ENCODE measurements around the gene CHST3.
A peak's percentile ranks its signal among the peaks of the same experiment; 100 is the strongest.
"Not testable (repeated sequence)": the region's sequence is repeated elsewhere in the genome, so short reads cannot be mapped to it uniquely, and the experiment has no call there.

The CHST3 gene, protein sequence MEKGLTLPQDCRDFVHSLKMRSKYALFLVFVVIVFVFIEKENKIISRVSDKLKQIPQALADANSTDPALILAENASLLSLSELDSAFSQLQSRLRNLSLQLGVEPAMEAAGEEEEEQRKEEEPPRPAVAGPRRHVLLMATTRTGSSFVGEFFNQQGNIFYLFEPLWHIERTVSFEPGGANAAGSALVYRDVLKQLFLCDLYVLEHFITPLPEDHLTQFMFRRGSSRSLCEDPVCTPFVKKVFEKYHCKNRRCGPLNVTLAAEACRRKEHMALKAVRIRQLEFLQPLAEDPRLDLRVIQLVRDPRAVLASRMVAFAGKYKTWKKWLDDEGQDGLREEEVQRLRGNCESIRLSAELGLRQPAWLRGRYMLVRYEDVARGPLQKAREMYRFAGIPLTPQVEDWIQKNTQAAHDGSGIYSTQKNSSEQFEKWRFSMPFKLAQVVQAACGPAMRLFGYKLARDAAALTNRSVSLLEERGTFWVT

DNA sequence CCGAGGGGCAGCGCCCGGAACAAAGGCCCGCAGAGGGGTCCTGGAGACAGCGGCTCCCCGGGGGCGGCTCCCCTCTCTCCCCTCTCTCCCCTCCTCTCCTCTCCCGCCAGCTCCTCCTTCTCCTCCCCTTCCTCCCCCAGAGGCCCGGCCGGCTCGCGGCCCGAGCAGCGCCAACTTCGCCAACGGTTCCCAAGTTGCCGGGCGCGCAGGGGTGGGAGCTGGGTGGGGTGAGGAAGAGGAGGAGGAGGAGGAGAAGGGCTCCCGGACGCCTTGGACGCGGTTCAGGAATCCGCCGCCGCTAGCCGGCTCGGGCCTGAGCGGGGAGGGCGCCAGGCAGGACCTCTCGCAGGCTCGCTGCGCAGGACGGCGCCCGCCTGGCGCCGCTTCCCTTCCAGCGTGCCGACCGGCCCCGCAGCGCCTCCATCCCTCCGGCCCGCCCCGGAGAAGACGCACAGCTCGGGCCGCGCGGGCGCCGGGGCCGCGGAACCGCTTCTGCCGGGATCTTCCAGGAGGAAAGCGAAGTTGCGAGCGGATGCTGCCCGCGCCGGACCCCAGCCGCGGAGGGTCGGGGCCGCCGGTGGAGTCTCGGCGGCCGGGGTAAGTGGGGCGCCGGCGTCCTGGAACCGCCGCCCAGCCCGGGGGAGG, at the start of gene CHST3:
TSS of gene CHST3 (plus strand) at position 298 of the 645 bp plus-strand sequence. CDS start 41,448 bp downstream, outside the sequence.
- DNase-seq: no peak

DNA sequence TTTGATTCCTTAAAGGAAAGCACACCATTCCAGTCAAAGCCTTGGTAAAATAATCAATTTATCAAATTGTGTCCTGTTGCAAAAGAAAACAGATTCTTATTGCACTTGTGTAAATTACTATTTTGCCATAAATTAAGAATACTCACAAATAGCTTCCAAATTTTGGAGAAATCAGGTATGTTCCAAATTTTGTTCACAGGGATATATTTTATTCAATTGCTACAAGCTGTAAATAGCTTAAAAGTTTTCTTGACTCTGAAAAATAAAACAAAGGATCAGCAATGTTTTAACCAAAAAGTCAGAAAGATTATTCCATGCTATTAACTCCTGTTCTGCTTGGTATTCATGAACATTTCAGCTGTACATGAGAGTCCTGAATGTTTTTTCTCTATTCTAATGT, 47.4 kb upstream of the CHST3 start:
- DNase-seq: no peak

DNA sequence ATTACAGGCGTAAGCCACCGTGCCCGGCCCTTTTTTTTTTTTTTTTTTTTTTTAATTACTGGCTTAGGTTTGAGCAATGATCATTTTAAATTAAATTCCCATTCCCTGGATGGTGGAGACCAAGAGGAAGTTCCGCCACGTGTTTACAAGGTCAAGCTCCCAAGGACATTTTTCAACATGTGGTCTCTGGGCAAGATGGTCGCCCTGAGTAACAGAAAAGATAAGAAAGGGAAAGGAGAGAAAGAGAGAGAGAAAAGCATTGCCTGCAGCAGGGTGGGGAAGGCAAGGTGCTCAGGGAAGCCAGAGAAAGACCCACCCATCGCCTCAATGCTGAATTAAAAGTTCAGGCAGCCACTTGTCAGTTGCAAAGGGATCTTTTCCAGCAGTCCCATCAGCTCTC, 45.2 kb upstream of the CHST3 start:
- DNase-seq: no peak

DNA sequence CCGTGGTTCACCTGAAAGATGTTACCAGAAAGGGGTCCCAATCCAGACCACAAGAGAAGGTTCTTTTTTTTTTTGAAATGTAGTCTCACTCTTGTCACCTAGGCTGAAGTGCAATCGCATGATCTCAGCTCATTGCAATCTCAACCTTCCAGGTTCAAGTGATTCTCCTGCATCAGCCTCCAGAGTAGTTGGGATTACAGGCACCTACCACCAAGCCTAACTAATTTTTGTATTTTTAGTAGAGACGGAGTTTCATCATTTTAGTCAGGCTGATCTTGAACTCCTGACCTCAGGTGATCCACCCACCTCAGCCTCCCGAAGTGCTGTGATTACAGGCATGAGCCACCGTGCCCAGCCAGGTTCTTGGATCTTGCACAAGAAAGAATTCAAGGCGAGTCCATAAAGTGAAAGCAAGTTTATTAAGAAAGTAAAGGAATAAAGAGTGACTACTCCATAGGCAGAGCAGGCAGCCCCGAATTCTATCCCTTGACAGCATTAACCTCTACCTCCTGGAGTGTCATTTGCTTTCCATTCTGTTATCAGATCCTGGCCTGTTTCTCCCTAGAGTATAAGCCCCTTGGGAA, 44.1 kb upstream of the CHST3 start:
- DNase-seq: not testable (repeated sequence)

DNA sequence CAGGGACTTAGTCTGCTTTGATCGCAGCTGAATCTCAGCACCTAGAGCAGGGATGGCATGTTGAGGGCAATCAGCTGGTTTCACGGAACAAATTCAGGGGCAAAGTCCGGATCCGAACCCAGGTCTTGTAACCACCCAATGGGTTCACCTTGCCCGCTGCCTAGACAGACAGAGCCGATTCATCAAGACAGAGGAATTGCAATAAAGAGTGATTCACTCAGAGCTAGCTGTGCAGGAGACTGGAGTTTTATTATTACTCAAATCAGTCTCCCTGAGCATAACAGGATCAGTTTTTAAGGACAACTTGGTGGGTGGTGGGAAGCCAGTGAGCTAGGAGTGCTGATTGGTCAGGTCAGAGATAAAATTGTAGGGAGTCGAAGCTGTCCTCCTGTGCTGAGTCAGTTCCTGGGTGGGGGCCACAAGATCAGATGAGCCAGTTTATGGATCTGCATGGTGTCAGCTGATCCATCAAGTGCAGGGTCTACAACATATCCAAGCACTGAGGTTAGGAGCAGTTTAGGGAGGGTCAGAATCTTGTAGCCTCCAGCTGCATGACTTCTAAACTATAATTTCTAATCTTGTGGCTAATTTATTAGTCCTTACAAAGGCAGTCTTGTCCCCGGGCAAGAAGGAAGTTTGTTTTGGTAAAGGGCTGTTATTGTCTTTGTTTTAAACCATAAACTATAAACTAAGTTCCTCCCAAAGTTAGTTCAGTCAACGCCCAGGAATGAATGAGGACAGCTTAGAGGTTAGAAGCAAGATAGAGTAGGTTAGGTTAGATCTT, 43.5 kb upstream of the CHST3 start:
- no peak for DNase-seq

DNA sequence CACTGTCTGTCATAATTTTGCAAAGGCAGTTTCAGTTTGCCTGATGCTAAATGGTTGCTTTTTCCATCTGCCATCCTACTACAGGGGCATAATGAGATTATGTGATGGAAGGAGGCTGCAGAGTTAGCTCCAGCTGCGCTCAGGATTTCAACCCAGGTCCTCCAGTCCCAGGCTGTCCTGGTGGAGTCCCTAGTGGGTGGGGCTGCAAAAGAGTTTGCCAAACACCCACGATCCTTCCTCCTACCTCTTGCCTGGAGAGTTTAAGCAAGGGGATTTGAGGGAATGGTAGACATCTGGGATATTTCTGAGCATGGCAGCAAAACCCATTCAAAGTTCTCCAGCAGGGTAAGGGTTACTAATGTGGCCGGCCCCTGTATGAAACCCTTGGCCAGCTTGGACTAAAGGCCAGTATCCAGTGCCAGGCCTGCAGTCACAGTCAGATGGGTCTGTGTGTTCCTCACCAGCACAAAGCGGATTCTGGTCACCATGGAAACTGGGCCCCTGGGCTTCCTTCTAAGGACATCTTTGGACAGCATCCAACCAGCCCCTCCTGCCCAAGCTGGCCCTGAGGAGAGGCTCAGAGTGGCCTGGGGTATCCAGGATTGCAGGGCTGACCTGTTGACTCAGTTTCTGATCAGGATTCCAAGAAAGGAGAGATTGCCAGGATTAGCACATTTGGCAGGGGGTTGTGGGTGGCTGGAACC, 42.7 kb upstream of the CHST3 start:
- DNase-seq: peak; percentile 36

DNA sequence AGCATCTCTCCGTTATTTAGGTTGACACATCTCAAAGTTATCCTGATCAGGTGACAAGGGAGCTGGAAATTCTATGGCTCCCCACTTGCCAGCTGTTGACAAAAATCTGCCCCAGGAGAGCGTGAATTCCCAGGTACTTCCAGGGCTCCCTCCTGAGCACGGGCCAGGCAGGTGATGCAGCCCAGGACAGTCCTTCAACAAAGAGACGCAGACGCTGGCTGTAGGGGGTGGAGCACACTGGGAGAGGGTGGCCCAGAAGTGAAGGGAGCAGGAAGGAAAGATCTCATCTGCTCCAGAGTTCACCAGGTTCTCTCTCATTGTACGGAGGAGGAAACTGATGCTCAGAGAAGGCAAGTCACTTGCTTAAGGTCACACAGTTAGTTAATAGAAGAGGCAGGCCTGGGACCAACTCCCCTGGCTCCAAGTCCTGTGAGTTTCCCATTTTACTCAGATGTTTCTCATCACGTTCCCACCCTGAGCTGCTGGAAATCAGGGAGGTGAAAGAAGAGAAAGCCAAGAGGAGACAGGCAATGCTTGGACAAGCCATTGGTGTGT, 41.0 kb upstream of the CHST3 start:
- DNase-seq: no peak

DNA sequence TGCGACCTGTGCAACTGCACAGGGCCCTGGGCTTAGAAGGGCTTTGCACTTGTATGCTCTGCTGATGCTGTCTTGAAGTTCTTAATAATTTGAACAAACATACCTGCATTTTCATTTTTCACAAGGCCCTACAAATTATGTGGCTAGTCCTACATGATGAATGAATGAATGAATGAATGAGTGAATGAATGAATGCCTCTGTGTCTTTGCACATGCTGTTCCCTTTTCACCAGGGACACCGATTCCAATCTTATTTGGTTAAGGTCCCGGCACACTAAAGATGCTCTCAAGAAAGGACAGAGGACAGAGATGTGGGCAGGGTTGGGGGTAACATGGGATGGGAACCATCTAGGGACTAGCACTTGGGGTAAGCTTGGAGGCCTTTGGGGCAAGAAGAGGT, 39.4 kb upstream of the CHST3 start:
- no peak for DNase-seq

DNA sequence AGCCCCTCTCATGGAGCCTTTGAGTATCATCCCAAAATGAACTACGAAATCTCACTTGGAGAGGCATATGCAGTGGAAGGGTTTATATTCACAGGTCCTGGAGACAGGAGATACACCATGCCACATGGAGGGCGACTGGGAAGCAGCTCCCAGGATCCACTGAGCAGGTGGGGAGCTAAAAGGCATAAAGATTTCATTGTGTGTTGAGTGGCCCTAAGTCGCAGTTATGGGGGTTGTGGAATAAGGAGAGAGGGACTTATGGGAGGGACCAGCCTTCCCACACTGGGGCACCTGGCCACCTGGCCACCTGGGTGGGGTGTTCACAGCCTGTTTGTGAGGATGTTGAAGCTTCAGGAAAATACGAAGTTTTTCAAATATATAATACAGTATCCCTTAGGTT, 37.0 kb upstream of the CHST3 start:
- no peak for DNase-seq

DNA sequence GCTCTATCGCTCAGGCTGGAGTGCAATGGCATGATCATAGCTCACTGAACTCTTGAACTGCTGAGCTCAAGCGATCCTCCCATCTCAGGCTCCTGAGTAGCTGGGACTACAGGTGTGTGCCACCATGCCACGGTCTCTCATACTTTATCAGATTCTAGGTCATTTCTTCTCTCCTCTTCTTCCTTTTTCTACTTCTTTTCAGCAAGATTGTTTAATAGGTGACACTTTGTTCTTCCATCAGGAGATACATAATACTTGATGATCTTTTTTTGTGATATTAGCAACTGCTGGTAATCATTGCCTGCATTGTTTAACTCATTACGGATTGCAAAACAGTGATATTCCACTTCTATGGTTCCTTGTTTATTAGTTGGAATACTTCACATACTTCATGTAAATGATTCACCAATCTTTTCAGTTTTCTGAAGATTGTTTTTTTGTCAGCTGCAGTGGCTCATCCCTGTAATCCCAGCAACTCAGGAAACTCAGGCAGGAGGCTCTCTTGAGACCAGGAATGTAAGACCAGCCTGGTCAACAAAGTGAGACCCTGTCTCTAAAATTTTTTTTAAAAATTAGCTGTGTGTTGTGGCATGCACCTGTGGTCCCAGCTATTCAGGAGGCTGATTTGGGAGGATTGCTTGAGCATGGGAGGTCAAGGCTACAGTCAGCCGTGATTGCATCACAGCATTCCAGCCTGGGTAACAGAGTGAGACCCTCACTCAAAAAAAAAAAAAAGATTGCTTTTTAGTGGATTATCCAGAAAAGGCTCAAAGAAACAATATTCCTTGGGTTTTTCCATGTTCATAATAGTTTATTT, 36.2 kb upstream of the CHST3 start:
- DNase-seq: no peak

DNA sequence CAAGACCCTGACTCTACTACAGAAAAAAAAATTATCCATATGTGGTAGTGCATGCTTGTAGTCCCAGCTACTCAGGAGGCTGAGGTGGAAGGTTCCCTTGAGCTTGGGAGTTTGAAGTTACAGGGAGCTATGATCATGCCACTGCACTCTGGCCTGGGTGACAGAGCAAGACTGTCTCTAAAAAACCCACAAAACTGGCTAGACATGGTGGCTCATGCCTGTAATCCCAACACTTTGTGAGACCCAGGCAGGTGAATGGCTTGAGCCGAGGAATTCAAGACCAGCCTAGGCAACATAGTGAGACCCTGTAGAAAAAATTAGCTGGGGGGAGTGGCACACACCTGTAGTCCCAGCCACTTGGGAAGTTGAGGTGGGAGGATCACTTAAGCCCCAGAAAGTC, 32.9 kb upstream of the CHST3 start:
- no peak for DNase-seq

DNA sequence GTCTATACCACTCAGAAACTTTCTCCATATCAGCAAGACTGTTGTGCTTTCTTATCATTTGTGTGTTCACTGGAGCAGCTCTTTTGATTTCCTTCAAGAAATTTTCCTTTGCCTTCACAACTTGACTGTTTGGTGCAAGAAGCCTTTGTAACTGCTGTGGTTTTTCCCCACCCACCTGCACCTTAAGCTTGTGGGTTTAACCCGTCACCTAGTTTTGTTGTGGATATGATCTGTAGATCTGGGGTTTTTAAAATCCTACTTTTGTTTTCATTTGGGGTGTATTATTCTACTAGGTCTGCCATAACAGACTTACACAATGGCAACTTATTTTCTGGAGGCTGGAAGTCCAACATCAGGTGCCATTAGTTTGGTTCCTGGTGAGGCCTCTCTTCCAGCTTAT, 30.5 kb upstream of the CHST3 start:
- DNase-seq: no peak

DNA sequence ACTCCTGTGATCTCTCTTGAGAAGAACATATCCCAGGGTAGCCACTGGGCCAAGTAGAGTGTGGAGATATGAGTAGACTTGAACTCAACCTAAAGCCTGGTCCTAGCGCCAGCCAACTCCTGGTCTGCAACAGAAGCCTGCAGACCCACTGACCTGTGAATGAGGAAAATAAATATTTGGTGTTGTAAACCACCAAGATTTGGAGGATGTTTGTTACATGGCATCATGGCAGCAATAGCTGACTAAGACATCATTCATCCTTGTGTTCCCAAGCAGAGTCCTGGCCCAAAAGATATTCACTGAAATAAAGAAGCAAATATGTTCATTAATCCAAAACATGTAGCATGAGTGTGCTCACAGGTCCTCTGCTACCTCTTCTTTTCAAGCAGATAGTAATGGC, 26.0 kb upstream of the CHST3 start:
- no peak for DNase-seq

DNA sequence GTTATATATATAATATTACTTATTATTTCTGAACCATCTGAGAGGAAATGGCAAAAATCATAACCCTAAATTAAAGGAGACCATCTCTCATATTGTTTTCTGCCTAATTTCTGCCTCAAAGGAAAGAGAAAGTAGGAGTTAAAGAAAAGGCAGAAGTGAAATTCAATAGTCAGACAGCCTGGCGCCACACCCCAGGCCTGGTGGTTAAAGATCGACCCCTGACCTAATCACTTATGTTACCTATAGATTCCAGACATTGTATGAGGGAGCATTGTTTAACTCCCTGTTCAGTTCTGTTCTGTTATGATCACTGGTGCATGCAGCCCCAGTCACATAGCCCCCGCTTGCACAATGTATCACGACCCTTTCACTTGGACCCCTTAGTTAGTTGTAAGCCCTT, 24.9 kb upstream of the CHST3 start:
- no peak for DNase-seq

DNA sequence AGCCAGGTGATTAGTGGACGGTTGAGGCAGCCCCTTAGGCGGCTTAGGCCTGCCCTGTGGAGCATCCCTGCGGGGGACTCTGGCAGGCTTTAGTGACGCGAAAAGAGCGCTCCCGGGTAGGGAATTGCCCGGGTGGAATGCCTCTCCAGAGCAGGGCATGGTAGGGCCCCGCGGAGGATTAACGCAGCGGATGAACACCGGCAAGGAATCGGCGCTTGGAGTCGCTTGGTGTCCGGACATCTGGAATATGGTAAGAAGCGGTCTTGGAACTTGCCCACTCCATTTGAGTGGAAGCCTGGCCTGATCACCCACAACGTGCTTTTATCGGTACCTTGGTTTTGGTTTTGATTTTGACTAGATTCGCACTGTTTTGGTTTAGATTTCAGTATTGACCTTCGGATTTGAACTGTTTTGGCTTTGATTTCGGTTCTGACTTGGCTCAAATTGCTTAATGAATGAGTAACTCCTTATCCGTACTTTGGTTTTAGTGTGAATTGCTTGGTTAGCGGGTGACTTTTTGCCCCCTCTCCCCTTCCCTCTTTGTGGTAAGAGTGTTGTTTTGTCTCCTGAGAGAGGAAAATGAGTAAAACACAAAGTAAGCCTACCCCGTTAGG, 24.2 kb upstream of the CHST3 start:
- DNase-seq: no peak

DNA sequence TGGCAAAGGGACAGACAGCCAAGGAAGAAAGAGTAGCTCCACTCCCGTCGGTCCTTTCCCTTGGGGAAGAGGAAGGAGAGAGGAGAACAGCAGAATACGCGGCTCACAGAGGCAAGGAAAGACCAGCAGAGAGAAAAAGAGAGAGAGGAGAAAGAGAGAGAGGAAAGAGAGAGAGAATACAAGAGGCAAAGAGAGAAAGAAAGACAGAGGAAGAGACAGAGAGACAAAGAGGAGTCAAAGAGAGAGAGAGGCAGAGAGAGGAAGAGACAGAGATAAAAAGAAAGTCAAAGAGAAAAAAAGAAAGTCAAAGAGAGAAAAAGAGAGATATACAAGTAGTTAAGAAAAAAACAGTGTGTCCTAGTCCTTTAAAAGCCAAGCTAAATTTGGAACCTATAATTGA, 23.4 kb upstream of the CHST3 start:
- no peak for DNase-seq

DNA sequence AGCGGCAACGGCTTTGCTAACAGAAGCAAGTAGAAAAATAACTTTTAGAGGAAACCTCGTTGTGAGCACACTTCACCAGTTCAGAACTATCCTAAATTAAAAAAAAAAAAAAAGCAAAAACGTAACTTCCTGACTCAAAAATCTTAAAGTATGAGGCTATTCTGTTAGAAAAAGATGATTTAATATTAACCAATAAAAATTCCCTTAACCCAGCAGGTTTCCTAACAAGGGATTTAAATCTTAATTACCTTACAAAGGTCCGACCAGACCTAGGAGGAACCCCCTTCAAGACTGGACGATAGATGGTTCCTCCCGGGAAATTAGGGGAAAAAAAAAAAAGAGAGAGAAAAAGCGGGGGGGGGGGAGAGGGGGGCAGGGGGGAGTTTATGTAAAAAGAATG, 22.9 kb upstream of the CHST3 start:
- DNase-seq: no peak

DNA sequence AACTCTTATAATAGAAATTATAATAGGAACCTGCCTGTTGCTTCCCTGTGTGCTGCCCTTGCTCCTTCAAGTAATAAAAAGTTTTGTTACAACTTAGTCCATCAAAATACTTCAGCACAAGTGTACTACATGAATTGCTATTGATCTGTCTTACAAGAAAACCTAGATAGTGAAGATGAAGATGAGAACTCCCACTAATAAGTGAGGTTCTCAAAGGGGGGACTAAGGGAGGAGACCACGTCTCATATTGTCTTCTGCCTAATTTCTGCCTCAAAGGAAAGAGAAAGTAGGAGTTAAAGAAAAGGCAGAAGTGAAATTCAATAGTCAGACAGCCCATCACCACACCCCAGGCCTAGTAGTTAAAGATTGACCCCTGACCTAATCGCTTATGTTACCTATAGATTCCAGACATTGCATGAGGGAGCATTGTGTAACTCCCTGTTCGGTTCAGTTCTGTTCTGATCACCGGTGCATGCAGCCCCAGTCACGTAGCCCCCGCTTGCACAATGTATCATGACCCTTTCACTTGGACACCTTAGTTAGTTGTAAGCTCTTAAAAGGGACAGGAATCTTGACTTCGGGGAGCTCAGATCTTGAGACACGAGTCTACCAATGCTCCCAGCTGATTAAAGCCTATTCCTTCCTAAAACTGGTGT, 18.2 kb upstream of the CHST3 start:
- no peak for DNase-seq

DNA sequence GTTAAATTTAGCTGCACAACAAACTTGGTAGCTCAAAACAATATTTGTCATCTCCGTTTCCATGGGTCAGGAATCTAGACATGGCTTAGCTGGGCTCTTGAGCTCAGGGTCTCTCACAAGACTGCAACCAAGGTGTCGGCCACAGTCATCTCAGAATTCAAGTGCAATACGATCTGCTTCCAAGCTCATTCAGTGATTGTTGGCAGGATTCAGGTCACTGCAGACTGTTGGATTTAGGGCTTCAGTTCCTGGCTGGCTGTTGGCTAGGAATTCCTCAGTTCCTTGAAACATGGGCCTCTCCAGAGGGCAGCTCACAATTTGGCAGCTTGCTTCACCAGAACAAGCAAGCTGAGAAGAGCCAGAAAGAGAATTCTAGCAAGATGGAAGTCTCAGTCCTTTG, 17.5 kb upstream of the CHST3 start:
- no peak for DNase-seq

DNA sequence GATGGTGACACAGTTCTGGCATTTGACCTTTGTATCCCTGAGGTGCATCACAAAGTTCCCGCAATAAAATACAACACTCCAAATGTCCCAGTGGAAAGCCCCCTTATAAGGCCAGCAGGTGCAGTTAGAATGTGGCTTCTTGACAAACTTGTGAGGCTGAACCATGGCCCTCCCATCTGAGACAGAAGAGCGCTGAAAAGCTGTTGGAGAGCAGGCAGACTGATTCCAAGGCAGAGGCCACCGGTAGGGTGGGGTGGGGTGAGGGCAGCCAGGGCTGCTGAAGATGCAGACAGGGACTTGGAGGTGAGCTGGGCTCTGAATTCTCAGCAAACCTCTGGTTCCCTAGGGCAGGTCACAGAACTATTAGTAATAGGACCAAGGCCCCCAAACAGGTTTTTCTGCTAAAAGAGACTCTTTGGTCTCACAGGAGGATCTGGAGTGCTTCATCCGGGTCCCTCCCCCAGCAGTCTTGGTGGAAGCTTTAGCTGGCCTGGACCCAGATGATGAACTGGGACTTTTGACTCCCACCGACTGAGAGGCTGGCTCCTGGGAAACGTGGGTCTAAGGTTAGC, 15.6 kb upstream of the CHST3 start:
- no peak for DNase-seq

Data from DMS79 (cell line).